ENCODE results near the gene GIMAP5.

Gene GIMAP5

GRCh38 chr7:150787321-150788281, 50.4 kb downstream of the GIMAP5 start:
- DNase-seq = no peak
- Mint-ChIP-seq H3K27me3 (peaks cover 27 to 54% of the 10 kb centered on the region in 2 donors), H3K9me3 (no peaks in the 10 kb centered on the region), H3K4me1 (ENCODE audit: low read depth in 2 of 2) (peaks cover 0 to 1% of the 10 kb centered on the region in 2 donors), H3K36me3 (ENCODE audit: insufficient read depth) (peaks cover 2% of the 10 kb centered on the region), H3K4me3 (no peak overlapping the region), H3K27ac (no peak overlapping the region)
- no peak for ATAC-seq (replicated peaks)

GRCh38 chr7:150788474-150789269, 51.5 kb downstream of the GIMAP5 start:
- peaks cover 27 to 54% of the 10 kb centered on the region in 2 donors for H3K27me3 Mint-ChIP-seq
- H3K4me3 Mint-ChIP-seq = no peak overlapping the region
- H3K4me1 Mint-ChIP-seq (ENCODE audit: low read depth in 2 of 2) = peaks cover 0 to 1% of the 10 kb centered on the region in 2 donors
- no peaks in the 10 kb centered on the region for H3K9me3 Mint-ChIP-seq
- DNase-seq = no peak
- ATAC-seq (replicated peaks) = no peak
- peaks cover 2% of the 10 kb centered on the region for H3K36me3 Mint-ChIP-seq (ENCODE audit: insufficient read depth)
- H3K27ac Mint-ChIP-seq = no peak overlapping the region

- Mint-ChIP-seq H3K4me3 (no peak overlapping the region), H3K27me3 (peaks cover 17 to 38% of the 10 kb centered on the region in 2 donors), H3K4me1 (ENCODE audit: low read depth in 2 of 2) (peaks cover 0 to 1% of the 10 kb centered on the region in 2 donors), H3K27ac (no peak overlapping the region), H3K36me3 (ENCODE audit: insufficient read depth) (peaks cover 2% of the 10 kb centered on the region), H3K9me3 (no peaks in the 10 kb centered on the region)
- DNase-seq = no peak
- no peak for ATAC-seq (replicated peaks)
Measured at GRCh38 chr7:150790416-150791075, 53.3 kb downstream of the GIMAP5 start.

GRCh38 chr7:150791304-150791703, 54.1 kb downstream of the GIMAP5 start:
- no peak for DNase-seq
- Mint-ChIP-seq H3K4me1 (ENCODE audit: low read depth in 2 of 2) (no peaks in the 10 kb centered on the region), H3K27ac (no peak overlapping the region), H3K36me3 (ENCODE audit: insufficient read depth) (peaks cover 2% of the 10 kb centered on the region), H3K27me3 (peaks cover 10 to 34% of the 10 kb centered on the region in 2 donors), H3K4me3 (no peak overlapping the region), H3K9me3 (no peaks in the 10 kb centered on the region)
- no peak for ATAC-seq (replicated peaks)

GRCh38 chr7:150791746-150792452, 54.7 kb downstream of the GIMAP5 start:
- Mint-ChIP-seq H3K27me3 (peaks cover 10 to 34% of the 10 kb centered on the region in 2 donors), H3K36me3 (ENCODE audit: insufficient read depth) (no peaks in the 10 kb centered on the region), H3K4me1 (ENCODE audit: low read depth in 2 of 2) (no peaks in the 10 kb centered on the region), H3K27ac (no peak overlapping the region), H3K9me3 (no peaks in the 10 kb centered on the region), H3K4me3 (no peak overlapping the region)
- ATAC-seq (replicated peaks) = no peak
- DNase-seq = no peak

Data from effector memory CD8-positive, alpha-beta T cell (primary cell).